Ectodermal cell (in vitro differentiated cells): ENCODE data around the gene COG1.

Source experiments
- H3K27ac ChIP-seq: 2 replicates; pipeline ENCODE4 v1.7.0; 2013; ENCODE audit warnings: mild to moderate bottlenecking, low read depth, low read length; ENCODE audit not compliant: insufficient read depth, poor library complexity, severe bottlenecking
- H3K27me3 ChIP-seq: 2 replicates; pipeline ENCODE4 v1.7.0; 2013; ENCODE audit warnings: mild to moderate bottlenecking, low read length; ENCODE audit not compliant: insufficient read depth, control insufficient read depth, poor library complexity, severe bottlenecking
- H3K36me3 ChIP-seq: one replicate; pipeline ENCODE4 v1.7.0; 2013; ENCODE audit warnings: low read length; ENCODE audit not compliant: control insufficient read depth, insufficient read depth
- H3K4me1 ChIP-seq: one replicate; pipeline ENCODE4 v1.7.0; 2013; ENCODE audit warnings: low read length; ENCODE audit not compliant: control insufficient read depth, insufficient read depth
- H3K4me3 ChIP-seq: 2 replicates; pipeline ENCODE4 v1.7.0; 2013; ENCODE audit warnings: low read depth, low read length, control low read depth; ENCODE audit not compliant: insufficient read depth
- H3K9me3 ChIP-seq: 2 replicates; pipeline ENCODE4 v1.7.0; 2013; ENCODE audit warnings: mild to moderate bottlenecking, low read length, moderate library complexity; ENCODE audit not compliant: control insufficient read depth
- WGBS, 2 experiments: methylation state at CpG; one replicate each; pipeline ENCODE4 v1.1.7; 2013; ENCODE audit warnings: missing lambda C conversion rate in 2 of 2; 5-methylcytosine and 5-hydroxymethylcytosine counted together

The COG1 gene

GRCh38 chr17:73170324-73170723, 22.5 kb upstream of the COG1 start:
- H3K27me3 ChIP-seq = peaks cover 31% of the 10 kb centered on the region
- H3K4me1 ChIP-seq = peaks cover 12% of the 10 kb centered on the region
- no peaks in the 10 kb centered on the region for H3K36me3 ChIP-seq
- no peaks in the 10 kb centered on the region for H3K9me3 ChIP-seq
- no peak overlapping the region for H3K4me3 ChIP-seq
- no peak overlapping the region for H3K27ac ChIP-seq
- 80 to 89% methylated on average over 5 of the region's 5 CpGs for WGBS, 2 experiments

DNA sequence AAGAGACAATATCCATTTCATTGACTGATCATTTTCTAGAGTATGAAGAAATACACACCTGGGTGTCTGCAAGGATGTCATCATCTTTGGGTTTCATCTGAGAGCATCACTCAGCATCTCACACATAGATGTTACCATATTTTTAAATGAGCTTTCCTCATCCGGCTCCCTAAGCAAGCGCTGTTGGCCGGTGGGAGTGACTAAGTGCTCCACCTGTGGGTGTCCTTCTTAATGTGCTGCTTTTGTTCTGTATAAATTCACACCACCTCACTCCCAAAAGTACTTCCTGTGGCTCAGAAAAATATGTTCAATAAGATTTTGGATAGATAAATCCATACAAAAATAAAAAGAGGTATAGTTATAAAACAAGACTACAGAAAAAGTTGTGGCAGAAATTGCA, 20.6 kb upstream of the COG1 start:
- 66 to 86% methylated on average over 3 of the region's 3 CpGs for WGBS, 2 experiments
- Histone ChIP-seq H3K9me3 (no peaks in the 10 kb centered on the region), H3K27ac (no peak overlapping the region), H3K36me3 (no peaks in the 10 kb centered on the region), H3K27me3 (peaks cover 12% of the 10 kb centered on the region), H3K4me3 (no peak overlapping the region), H3K4me1 (no peaks in the 10 kb centered on the region)

DNA sequence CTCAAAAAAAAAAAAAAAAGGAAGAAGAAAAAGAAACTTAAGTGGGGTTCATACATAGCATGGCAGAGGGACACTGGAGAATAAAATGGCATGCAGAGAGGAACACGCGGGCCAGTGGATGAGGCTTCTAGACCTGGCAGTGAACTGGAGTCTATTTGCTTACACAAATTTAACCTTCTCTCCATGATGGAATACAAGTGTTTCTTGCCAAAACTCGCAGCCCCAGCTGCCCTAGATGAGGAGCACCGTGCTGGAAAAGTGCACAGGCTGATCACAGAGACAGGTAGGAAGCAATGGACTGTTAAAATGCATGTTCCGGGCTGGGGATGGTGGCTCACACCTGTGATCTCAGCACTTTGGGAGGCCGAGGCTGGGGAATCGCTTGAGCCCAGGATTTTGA, 18.7 kb upstream of the COG1 start:
- 90 to 97% methylated on average over 7 of the region's 7 CpGs for WGBS, 2 experiments
- H3K9me3 ChIP-seq = no peaks in the 10 kb centered on the region
- H3K4me3 ChIP-seq = no peak overlapping the region
- no peaks in the 10 kb centered on the region for H3K27me3 ChIP-seq
- no peaks in the 10 kb centered on the region for H3K4me1 ChIP-seq
- no peaks in the 10 kb centered on the region for H3K36me3 ChIP-seq
- H3K27ac ChIP-seq = no peak overlapping the region

DNA sequence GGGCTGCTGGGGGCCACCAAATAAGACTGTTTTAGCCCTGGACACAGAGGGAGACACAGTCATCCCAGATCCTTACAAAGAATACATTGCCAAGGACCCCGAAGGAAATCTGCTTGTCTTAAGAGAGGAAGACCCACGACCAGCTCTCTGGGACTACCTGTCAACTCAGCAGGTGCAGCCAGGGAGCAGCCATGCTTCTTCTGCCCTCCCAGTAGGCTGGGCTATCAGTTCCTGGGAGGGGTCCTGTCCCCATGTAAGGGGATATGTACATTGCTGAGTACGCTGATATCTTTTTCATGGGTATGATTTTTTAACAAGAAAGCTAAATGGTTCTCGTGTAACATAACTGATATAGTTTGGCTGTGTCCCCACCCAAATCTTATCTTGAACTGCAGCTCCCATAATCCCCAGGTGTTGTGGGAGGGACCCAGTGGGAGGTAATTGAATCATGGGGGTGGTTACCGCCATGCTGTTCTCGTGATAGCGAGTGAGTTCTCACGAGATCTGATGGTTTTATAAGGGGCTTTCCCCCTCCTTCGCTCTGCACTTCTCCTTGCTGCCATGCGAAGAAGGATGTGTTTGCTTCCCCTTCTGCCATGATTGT, 16.8 kb upstream of the COG1 start:
- Histone ChIP-seq H3K36me3 (no peaks in the 10 kb centered on the region), H3K4me1 (no peaks in the 10 kb centered on the region), H3K27ac (no peak overlapping the region), H3K27me3 (no peaks in the 10 kb centered on the region), H3K4me3 (no peak overlapping the region), H3K9me3 (no peaks in the 10 kb centered on the region)
- WGBS, 2 experiments = 93 to 94% methylated on average over 10 of the region's 10 CpGs

- Histone ChIP-seq H3K9me3 (no peaks in the 10 kb centered on the region), H3K27ac (no peak overlapping the region), H3K4me1 (no peaks in the 10 kb centered on the region), H3K4me3 (no peak overlapping the region), H3K27me3 (no peaks in the 10 kb centered on the region), H3K36me3 (no peaks in the 10 kb centered on the region)
- WGBS, 2 experiments = 93 to 95% methylated on average over 5 of the region's 5 CpGs
Measured at GRCh38 chr17:73179387-73179786, 13.5 kb upstream of the COG1 start.

DNA sequence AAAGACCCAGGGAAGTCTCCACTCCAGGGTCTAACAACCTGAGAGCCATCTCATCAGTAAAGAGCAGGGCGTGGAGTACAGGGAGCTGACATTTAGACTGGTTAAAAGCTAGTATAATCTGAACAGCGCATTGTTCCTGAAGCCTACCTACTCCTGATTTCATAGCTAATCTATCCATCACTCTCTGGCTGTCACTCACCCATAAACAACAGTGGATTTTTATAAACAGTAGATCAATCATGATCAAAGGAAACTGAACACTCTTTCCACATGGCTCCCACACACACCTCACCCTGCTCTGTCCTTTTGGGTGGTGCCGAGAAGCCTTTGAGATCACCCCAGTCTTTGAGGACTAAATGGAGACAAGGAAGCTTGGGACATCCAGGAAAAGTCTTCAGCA, 13.0 kb upstream of the COG1 start:
- Histone ChIP-seq H3K36me3 (no peaks in the 10 kb centered on the region), H3K4me1 (no peaks in the 10 kb centered on the region), H3K27me3 (no peaks in the 10 kb centered on the region), H3K9me3 (no peaks in the 10 kb centered on the region), H3K4me3 (no peak overlapping the region), H3K27ac (no peak overlapping the region)
- WGBS, 2 experiments = 77% methylated on average over 3 of the region's 3 CpGs

DNA sequence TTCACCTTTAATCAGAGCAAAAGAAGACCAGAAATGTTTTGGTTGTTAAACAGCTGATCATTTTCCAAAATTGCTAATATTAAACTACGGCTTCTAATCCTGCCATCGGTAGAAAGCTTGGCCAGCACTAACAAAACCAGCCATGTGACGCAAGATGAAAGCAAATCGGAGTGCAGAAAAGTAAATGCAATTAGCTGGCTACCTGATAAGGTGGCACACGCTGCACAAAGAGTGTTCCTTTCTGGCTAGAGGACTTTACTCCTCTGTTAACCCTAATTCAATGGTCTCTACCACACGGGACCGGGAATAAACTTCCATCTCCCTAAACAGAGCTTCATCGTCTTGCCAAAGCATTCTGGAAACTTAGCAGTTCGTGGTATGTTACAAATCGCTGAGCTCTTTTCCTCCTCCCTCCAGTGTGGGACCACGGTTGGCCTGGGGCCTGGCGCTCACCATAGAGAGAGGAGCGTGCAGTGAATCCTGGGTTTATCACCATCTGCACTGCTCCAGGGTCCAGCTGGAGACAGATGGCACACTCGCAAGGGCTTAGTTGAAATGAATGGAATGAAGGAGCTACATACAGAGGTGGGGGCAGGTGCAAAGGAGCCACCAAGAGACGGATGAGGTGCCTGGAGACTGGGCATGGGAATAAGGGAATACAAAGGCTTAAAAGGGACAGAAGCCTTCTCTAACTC, 10.1 kb upstream of the COG1 start:
- Histone ChIP-seq H3K27me3 (no peaks in the 10 kb centered on the region), H3K4me1 (no peaks in the 10 kb centered on the region), H3K36me3 (no peaks in the 10 kb centered on the region), H3K9me3 (no peaks in the 10 kb centered on the region), H3K4me3 (no peak overlapping the region), H3K27ac (no peak overlapping the region)
- WGBS, 2 experiments = 76% methylated on average over 15 of the region's 15 CpGs

DNA sequence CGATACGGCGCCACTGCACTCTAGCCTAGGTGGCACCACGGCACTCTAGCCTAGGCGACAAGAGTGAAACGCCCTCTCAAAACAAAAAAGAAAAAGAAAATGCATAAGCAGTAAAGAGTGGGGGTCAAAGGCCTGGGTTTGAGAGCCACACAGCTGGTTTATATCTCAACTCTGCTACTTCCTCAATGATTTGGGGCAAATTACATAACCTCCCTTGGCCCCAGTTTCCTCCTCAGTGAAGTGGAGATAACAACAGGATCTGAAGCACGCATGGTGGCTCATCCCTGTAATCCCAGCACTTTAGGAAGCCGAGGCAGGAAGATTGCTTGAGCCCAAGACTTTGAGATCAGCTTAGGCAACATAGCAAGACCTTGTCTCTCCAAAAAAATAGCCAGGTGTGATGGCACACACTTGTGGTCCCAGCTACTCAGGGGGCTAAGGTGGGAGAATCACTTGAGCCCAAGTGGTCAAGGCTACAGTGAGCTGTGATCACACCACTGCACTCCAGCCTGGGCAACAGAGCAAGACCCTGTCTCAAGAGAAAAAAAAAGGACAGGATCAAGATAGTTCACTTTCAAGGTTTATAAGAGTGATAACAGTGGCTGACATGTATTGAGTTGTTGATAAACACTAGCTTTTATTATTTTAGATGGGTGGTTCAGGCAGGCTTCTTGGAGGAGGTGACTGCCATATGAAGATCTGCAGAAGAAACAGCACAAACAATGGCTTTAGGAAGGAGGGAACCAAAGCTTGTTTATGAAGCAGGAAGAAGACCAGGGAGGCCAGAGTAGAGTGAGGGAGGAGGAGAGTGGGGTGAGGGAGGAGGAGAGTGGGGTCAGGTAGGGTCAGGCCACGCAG, 8.5 kb upstream of the COG1 start:
- Histone ChIP-seq H3K4me1 (no peaks in the 10 kb centered on the region), H3K27ac (no peak overlapping the region), H3K36me3 (no peaks in the 10 kb centered on the region), H3K9me3 (no peaks in the 10 kb centered on the region), H3K27me3 (no peaks in the 10 kb centered on the region), H3K4me3 (no peak overlapping the region)
- 92 to 97% methylated on average over 9 of the region's 9 CpGs for WGBS, 2 experiments

- Histone ChIP-seq H3K4me3 (no peak overlapping the region), H3K27ac (no peak overlapping the region), H3K4me1 (no peaks in the 10 kb centered on the region), H3K27me3 (no peaks in the 10 kb centered on the region), H3K9me3 (no peaks in the 10 kb centered on the region), H3K36me3 (no peaks in the 10 kb centered on the region)
- 87 to 90% methylated on average over 16 of the region's 16 CpGs for WGBS, 2 experiments
Measured at GRCh38 chr17:73186283-73187050, 6.4 kb upstream of the COG1 start.
